GM12878 (cell line): ENCODE results near the gene CCDC170.

ENCODE experiments used
- PAX5 ChIP-seq: IDR thresholded peaks from 2 replicates; pipeline ENCODE4 v1.6.1; 2011; ENCODE audit warnings: low read depth, low read length, borderline replicate concordance
- RCOR1 ChIP-seq: conservative IDR thresholded peaks from 2 replicates; pipeline ENCODE4 v1.6.1; 2012; ENCODE audit warnings: low read depth, low read length, improper control_type of control experiment
- SIN3A ChIP-seq: IDR thresholded peaks from 2 replicates; pipeline ENCODE4 v1.6.1; 2012; ENCODE audit warnings: low read depth, low read length, improper control_type of control experiment
- SREBF2 ChIP-seq: IDR thresholded peaks from 2 replicates; pipeline ENCODE4 v1.6.1; 2012; ENCODE audit warnings: mild to moderate bottlenecking, low read length

- TF ChIP-seq PAX5 (no peak), RCOR1 (no peak), SIN3A (no peak), SREBF2 (no peak)
Measured at GRCh38 chr6:151523034-151523433, 29.2 kb downstream of the CCDC170 start.
